ENCODE measurements around the gene SYNDIG1. TPM values are rescaled to one million over a fixed set of nuclear protein-coding genes. Genes with fewer than 3 reads are reported as not detected.
A peak's percentile ranks its signal among the peaks of the same experiment; 100 is the strongest.

The SYNDIG1 gene
- polyA plus RNA-seq, 1 donor = 4.9 TPM

DNA sequence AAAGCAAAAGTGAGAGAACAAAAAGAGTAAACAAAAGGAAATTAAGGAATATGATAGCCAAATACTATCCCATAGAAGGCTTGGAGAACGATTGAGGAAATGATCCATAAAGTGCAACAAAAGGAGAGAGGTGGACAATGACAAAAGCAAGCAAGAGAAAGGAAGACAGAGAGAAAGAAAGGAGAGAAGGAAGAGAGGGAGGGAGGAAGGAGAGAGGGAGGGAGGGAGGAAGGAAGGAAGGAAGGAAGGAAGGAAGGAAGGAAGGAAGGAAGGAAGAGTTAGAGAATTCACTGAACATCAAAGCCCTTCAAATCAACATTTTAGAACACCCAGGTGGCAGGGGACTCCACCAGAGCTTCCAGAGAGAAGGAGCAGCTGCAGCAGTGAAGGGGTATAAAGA, 185.0 kb downstream of the SYNDIG1 start:
- DNase-seq (ENCODE audit: low read depth) = no peak

- DNase-seq (ENCODE audit: low read depth) = no peak
Observed at GRCh38 chr20:24656391-24656790, 187.0 kb downstream of the SYNDIG1 start.

- DNase-seq (ENCODE audit: low read depth) = no peak
Observed at GRCh38 chr20:24657196-24657595, 187.8 kb downstream of the SYNDIG1 start.

DNA sequence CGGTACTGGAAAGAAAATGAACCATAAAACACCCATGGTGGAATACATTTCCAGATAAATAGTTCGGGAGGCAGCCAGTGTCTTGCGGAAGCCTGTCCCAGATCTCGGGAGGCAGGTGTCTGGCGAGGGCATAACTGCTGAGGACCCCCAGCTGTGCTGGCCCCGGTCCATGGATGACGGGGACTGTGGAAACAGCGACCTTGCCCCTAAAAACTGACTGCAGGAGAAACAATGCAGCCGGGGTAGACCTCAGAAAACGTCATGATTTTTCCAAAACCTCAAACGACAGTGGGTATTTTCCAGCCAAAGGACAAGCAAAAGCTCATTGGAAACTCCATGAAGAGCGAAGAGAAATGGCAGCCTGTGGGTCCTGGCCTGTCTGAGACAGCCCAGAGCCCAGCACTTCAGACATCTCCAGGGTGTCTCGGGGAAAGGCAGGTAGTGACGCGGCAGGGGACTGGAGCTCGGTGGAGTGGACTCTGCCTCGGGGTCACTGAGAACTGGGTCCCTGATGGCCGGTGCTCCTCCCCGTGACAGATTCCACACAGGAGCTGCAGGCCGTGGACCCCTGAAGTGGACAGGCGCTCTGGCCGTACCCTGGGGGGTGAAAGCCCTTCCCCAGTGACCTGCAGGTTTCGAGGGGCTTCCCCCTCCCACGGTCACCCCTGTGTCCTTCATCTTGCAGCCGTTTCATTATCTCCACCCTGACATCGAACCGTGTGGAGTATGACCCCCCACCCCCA, 188.6 kb downstream of the SYNDIG1 start:
- no peak for DNase-seq (ENCODE audit: low read depth)

DNA sequence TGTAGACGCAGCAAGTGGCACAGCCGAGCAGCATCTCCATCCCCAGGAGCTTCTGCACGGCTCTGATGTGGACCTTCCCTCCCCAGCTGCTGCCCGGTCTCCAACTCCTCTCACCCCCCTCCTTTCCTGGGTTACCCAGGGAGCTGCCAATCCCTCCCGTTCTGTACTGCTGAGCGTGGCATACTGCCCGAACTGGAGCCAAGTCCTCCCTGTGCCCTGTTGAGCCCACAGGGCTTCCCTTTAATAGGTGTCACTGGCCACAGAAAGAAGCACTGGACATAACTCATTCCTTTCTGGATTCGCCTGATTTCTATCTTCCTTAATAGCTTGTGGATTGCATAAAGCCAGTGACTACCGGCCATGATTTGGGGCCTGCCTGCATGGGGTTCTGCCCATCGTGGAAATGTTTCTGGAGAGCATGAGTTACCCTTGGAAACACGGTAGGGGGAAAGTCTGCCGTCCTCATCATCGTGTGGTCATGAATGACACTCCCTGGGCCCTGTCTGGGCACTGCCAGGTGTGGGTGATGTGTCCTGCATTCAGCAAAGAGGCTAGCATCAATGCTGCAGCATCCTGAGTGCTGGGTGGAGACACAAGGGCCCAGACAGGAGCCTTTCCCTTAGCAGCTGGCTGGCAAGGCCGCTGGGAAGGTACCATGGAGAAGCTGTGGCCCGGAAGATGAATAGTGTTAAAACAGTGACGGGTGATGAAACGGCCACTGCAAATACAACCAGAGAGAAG, 189.7 kb downstream of the SYNDIG1 start:
- DNase-seq (ENCODE audit: low read depth) = no peak

- DNase-seq (ENCODE audit: low read depth) = no peak
Observed at GRCh38 chr20:24659835-24660234, 190.4 kb downstream of the SYNDIG1 start.

GRCh38 chr20:24660651-24661050, 191.2 kb downstream of the SYNDIG1 start:
- DNase-seq (ENCODE audit: low read depth) = no peak

DNA sequence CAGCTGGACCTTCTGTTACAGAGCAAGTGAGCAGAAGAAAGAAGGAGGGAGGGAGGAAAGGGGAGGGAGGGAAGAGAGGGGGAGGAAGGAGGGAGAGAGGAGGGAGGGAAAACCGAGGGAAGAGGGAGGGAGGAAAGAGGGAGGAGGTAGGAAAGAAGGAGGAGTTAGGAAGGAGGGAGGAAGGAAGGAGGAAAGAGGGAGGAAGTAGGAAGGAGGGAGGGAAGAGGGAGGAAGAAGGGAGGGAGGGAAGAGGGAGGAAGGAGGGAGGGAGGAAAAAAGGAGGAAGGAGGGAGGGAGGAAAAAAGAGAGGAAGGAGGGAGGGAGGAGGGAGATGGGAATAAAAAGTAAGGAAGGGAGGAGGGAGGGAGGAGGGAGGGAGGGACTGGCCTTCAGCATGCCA, 191.8 kb downstream of the SYNDIG1 start:
- no peak for DNase-seq (ENCODE audit: low read depth)

DNA sequence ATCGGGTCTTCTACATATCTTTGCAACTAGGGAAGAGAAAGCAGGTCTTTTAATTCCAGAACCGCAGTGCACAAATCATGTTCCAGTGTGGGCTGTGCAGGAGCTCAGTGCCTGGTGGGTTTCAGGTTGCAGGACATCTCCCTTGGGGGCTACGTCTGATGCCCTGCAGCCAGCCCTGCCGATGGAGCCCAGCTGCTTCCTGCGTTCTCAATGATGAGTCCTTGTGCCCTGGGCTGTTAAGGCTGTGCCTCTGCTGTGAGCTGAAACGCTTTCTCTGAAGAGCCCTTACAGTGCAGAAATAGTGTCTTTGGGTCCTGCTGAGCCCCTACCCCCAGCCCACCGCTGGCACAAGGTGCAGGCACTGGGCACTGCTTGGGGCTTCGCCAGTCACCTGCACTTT, 192.9 kb downstream of the SYNDIG1 start:
- no peak for DNase-seq (ENCODE audit: low read depth)

- peak; percentile 28 for DNase-seq (ENCODE audit: low read depth)
Observed at GRCh38 chr20:24662752-24663365, 193.4 kb downstream of the SYNDIG1 start.

DNA sequence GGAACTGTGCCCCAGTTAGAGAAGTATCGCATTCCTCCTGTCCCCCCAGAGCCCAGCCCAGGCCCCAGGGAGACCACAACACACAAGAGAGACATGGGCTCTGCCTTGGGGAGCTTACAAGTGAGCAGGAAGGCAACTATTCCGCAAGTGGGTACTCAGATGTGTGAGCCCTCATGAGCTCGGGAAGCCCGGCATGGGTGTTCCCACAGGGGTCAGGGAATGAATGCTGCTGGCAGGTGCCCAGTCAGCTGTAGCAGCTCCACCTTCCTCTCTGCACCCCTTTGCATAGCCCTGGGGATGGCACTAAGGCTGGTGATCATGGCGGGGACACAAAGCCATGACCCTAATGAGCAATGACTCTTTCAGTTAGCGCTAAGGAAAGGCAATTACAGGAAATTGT, 194.1 kb downstream of the SYNDIG1 start:
- DNase-seq (ENCODE audit: low read depth) = no peak

GRCh38 chr20:24664266-24664986, 195.0 kb downstream of the SYNDIG1 start:
- no peak for DNase-seq (ENCODE audit: low read depth)

- DNase-seq (ENCODE audit: low read depth) = no peak
Observed at GRCh38 chr20:24665196-24665595, 195.8 kb downstream of the SYNDIG1 start.

DNA sequence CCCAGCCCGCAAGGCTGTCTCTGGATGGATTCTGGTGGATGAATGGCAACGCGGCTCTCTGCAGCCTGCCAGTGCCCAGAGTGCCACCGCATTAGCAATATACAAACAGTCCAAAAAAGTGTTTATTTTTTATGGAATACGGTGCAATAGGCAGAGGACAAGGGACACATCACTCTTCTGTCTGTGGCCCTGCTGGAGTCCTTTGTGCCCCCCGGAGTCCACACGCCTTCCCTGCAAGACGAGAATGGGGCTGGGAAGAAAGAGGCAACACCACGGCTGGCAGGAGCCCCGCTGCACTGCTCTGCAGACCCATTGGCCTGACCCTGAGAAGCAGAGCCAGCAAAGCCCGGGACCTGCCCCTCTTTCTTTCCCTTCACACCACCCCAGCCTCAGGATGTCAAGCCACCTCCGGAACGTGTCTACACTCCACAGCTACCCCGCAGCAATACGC, 196.3 kb downstream of the SYNDIG1 start:
- DNase-seq (ENCODE audit: low read depth) = no peak

DNA sequence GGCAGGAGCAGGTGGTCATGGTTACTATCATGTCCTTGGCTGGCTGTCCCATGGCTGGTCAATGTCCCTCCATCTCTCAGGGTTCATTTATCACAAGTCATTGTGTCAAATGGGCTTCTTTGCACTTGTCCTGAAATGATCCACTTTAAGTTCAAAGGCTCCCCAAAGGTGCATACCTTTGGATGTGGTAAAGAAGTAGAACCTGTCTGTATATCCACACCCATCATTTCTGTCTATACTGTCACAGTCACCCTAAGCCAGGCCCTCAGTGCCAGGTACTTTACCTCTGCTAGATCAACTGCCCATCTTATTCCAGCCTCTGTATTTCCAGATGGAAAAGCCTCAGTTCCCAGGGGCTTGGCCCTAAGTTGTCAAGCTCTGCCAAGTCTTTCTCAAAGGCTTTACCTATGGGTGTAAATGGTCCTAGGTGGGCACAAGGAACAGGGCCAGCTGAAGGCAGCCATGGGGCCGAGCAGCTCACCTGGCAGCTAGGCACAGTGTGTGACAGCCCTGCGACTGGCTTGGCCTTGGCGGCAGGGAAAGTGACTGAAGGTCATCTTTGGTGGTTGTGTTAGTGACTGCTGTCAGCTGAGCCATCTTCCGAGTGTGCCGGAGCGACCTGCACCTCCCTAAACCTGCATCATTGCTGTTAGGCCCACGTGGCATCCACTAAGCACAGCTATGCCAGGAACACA, 198.4 kb downstream of the SYNDIG1 start:
- DNase-seq (ENCODE audit: low read depth) = no peak

GRCh38 chr20:24668384-24668702, 198.9 kb downstream of the SYNDIG1 start:
- DNase-seq (ENCODE audit: low read depth) = no peak

DNA sequence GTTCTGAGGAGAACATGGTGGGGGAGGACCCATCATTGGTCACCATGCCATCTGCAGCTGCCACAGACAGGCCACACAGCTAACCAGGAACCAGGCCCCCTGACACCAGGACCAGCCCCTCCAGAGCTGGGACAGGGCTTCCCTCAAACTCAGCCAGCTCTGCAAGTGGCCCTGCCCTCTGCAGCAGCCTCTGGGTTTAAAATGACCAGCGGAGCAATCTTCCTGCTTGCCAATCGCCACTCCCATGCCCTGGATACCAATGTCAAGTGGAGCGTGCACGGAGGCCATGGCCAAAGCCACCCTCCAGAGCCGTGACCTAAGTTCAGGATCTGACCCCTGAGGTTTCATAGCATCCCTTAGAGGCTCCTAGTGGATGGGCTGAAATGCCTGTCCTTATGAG, 199.4 kb downstream of the SYNDIG1 start:
- DNase-seq (ENCODE audit: low read depth) = no peak

DNA sequence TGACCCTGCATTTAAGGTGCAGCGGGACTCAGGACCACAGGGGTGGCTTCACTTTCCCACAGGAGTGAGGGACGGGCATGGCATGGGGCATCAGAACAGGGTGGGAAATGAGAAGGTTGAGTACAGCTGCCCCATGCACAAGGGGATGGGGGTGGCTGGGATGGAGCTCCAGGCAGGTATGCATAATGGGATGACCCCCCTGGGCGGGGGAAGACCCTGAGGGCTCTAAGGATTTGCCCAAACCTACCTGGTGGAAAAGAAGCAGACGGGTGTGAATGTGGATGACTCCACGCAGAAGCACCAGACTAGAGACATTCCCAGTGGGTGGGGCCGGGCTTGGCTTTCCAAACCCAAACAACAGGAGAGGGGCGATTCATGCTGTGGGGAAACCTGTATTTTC, 200.3 kb downstream of the SYNDIG1 start:
- DNase-seq (ENCODE audit: low read depth) = no peak

- DNase-seq (ENCODE audit: low read depth) = no peak
Observed at GRCh38 chr20:24670341-24670872, 201.0 kb downstream of the SYNDIG1 start.

DNA sequence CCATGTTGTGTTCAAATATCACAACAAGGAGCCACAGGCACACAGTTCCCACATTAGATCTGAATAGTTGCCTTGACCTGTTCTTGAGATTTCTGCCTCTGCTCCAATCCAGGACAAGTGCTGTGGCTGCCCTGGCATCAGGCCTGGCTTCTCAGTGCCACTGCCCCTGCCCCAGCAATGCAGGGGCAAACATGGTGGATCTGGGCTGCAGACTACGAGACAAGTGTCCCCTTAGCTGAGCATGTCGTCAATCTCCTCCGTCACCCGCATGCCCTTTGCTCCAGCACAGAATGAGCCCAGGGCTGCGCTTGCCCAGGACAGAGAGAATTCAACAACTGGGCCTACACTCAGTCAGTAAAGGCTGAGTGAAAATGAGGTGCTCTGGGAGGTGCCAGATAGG, 201.6 kb downstream of the SYNDIG1 start:
- DNase-seq (ENCODE audit: low read depth) = no peak

- no peak for DNase-seq (ENCODE audit: low read depth)
Observed at GRCh38 chr20:24672181-24672880, 202.9 kb downstream of the SYNDIG1 start.

All from forelimb muscle (tissue), 1 donor.